HFFc6 (cell line): Measurements from ENCODE around the gene FBXO42. TPM values are rescaled to one million over a fixed set of nuclear protein-coding genes. Genes with fewer than 3 reads are reported as not detected.
"Not testable (repeated sequence)": the region's sequence is repeated elsewhere in the genome, so short reads cannot be mapped to it uniquely, and the experiment has no call there.

Experiments used
- DNase-seq: peaks from one replicate; pipeline ENCODE4 v3.0.0-alpha.2; 2018
- H3K27ac Mint-ChIP-seq: 2 replicates; pipeline ENCODE4 v1.8.0; 2020; ENCODE audit warnings: mild to moderate bottlenecking, mixed read lengths
- H3K27me3 Mint-ChIP-seq: 2 replicates; pipeline ENCODE4 v1.8.0; 2021; ENCODE audit warnings: mild to moderate bottlenecking, moderate library complexity, mixed read lengths; ENCODE audit not compliant: insufficient read depth
- H3K36me3 Mint-ChIP-seq: 2 replicates; pipeline ENCODE4 v1.8.0; 2021; ENCODE audit warnings: low read depth, mixed read lengths
- H3K4me1 Mint-ChIP-seq: 2 replicates; pipeline ENCODE4 v1.8.0; 2020; ENCODE audit warnings: low read depth, mixed read lengths
- H3K4me3 Mint-ChIP-seq: 2 replicates; pipeline ENCODE4 v1.8.0; 2020; ENCODE audit warnings: mild to moderate bottlenecking, moderate library complexity, mixed read lengths
- H3K9me3 Mint-ChIP-seq: 2 replicates; pipeline ENCODE4 v1.8.0; 2020; ENCODE audit warnings: mild to moderate bottlenecking, mixed read lengths
- CTCF ChIP-seq: fragments of 200-600 bp; sonication (generic); IDR thresholded peaks from 2 replicates; pipeline ENCODE4 v1.5.0; 2021; ENCODE audit warnings: antibody characterized with exemption, mild to moderate bottlenecking
- total RNA-seq, 6 experiments: library from RNA; stranded (reverse); fragmentation: NEBNext Ultra II Directional; extraction: Animal tissue kit (Norgen Biotek cat#: 25700); gene quantifications; 2 replicates in 1 of 6; 3 replicates in 5 of 6; pipeline ENCODE4 v1.2.3, GENCODE V29; 2021

The FBXO42 gene
- total RNA-seq, 6 experiments from 2014 or later, result 11.5 to 15.2 (median 13.4) TPM

- Mint-ChIP-seq H3K27me3 (peaks cover 6% of the 10 kb centered on the region), H3K4me3 (peak overlapping the region; percentile 89; the same call in 1 of the 2 replicates), H3K27ac (no peak overlapping the region), H3K4me1 (peaks cover 17% of the 10 kb centered on the region), H3K9me3 (no peaks in the 10 kb centered on the region), H3K36me3 (no peaks in the 10 kb centered on the region)
- no peak for TF ChIP-seq CTCF
- no peak for DNase-seq
Measured at GRCh38 chr1:16218014-16218673, 134.1 kb downstream of the FBXO42 start.

- Mint-ChIP-seq H3K27me3 (peaks cover 11% of the 10 kb centered on the region), H3K4me1 (peaks cover 17% of the 10 kb centered on the region), H3K9me3 (no peaks in the 10 kb centered on the region), H3K36me3 (no peaks in the 10 kb centered on the region), H3K4me3 (peak overlapping the region; percentile 89), H3K27ac (peak overlapping the region; percentile 25; the same call in 1 of the 2 replicates)
- DNase-seq, result peak; percentile 92
- TF ChIP-seq CTCF, result no peak
Measured at GRCh38 chr1:16217061-16217785, 135.1 kb downstream of the FBXO42 start.

- DNase-seq, result peak; percentile 28
- Mint-ChIP-seq H3K27ac (no peak overlapping the region; the same call in 1 of the 2 replicates), H3K27me3 (peaks cover 11% of the 10 kb centered on the region), H3K36me3 (no peaks in the 10 kb centered on the region), H3K4me3 (peak overlapping the region; percentile 89), H3K4me1 (peaks cover 17% of the 10 kb centered on the region), H3K9me3 (no peaks in the 10 kb centered on the region)
- TF ChIP-seq CTCF, result no peak
Measured at GRCh38 chr1:16215882-16216753, 136.2 kb downstream of the FBXO42 start.

GRCh38 chr1:16215240-16215639 is 137.0 kb downstream of the FBXO42 start:
- H3K27ac Mint-ChIP-seq, H3K9me3 Mint-ChIP-seq, H3K4me3 Mint-ChIP-seq, H3K36me3 Mint-ChIP-seq, DNase-seq: not testable (repeated sequence)
- Mint-ChIP-seq H3K4me1 (peaks cover 17% of the 10 kb centered on the region), H3K27me3 (peaks cover 14% of the 10 kb centered on the region)

- DNase-seq, H3K9me3 Mint-ChIP-seq, H3K27ac Mint-ChIP-seq, H3K4me3 Mint-ChIP-seq, H3K36me3 Mint-ChIP-seq: not testable (repeated sequence)
- H3K4me1 Mint-ChIP-seq, result peaks cover 12% of the 10 kb centered on the region
- H3K27me3 Mint-ChIP-seq, result peaks cover 14% of the 10 kb centered on the region
Measured at GRCh38 chr1:16213544-16213943, 138.7 kb downstream of the FBXO42 start.

- Mint-ChIP-seq H3K27me3 (peaks cover 14% of the 10 kb centered on the region), H3K4me1 (peaks cover 12% of the 10 kb centered on the region), H3K36me3 (no peaks in the 10 kb centered on the region), H3K4me3 (no peak overlapping the region), H3K27ac (no peak overlapping the region), H3K9me3 (no peaks in the 10 kb centered on the region)
- no peak for TF ChIP-seq CTCF
- no peak for DNase-seq
Measured at GRCh38 chr1:16213013-16213412, 139.3 kb downstream of the FBXO42 start.
